Activated T-helper 2 cell treated with anti-CD3 and anti-CD28 coated beads, Interferon-gamma antibody, Interleukin-2, Interleukin-4, amounts not matched to agents 10 μg/mL and 5 μg/mL and 100 μg/mL, durations not matched to agents 14 hours and 24 hours and 36 hours (primary cell): ENCODE results near the gene WSCD2. TPM values are rescaled to one million over a fixed set of nuclear protein-coding genes. Genes with fewer than 3 reads are reported as not detected.

Experiments used
- DNase-seq: peaks from one replicate; pipeline ENCODE4 v3.0.0; 2021; ENCODE audit warnings: low spot score
- H3K27ac Mint-ChIP-seq: one replicate; pipeline ENCODE4 v1.8.0; 2021; ENCODE audit warnings: mixed read lengths
- H3K27me3 Mint-ChIP-seq: one replicate; pipeline ENCODE4 v1.8.0; 2021; ENCODE audit warnings: low read depth, mixed read lengths
- H3K36me3 Mint-ChIP-seq: one replicate; pipeline ENCODE4 v1.8.0; 2021; ENCODE audit warnings: low read depth, mixed read lengths
- H3K4me1 Mint-ChIP-seq: one replicate; pipeline ENCODE4 v1.8.0; 2021; ENCODE audit warnings: low read depth, mixed read lengths
- H3K4me3 Mint-ChIP-seq: one replicate; pipeline ENCODE4 v1.8.0; 2021; ENCODE audit warnings: low read depth, mild to moderate bottlenecking, moderate library complexity, mixed read lengths
- H3K9me3 Mint-ChIP-seq: one replicate; pipeline ENCODE4 v1.8.0; 2021; ENCODE audit warnings: mixed read lengths
- intact Hi-C: fragments of 100-400 bp; cut with micrococcal nuclease; formaldehyde crosslinking; loops from one replicate; pipeline ENCODE4 v1.15.1; 2023
- total RNA-seq: library from RNA; stranded (reverse); gene quantifications from 2 replicates; pipeline ENCODE4 v1.2.3, GENCODE V29; 2022

Gene WSCD2
- total RNA-seq, 1 donor from 2014 or later: not detected

GRCh38 chr12:108226866-108227265, 97.8 kb downstream of the WSCD2 start:
- intact Hi-C loops: no loop called here
- H3K9me3 Mint-ChIP-seq: no peaks in the 10 kb centered on the region
- no peak for DNase-seq
- H3K36me3 Mint-ChIP-seq: no peaks in the 10 kb centered on the region
- no peaks in the 10 kb centered on the region for H3K4me1 Mint-ChIP-seq
- no peak overlapping the region for H3K27ac Mint-ChIP-seq
- no peaks in the 10 kb centered on the region for H3K27me3 Mint-ChIP-seq
- H3K4me3 Mint-ChIP-seq: no peak overlapping the region

- no peaks in the 10 kb centered on the region for H3K9me3 Mint-ChIP-seq
- no peak overlapping the region for H3K27ac Mint-ChIP-seq
- H3K4me3 Mint-ChIP-seq: no peak overlapping the region
- no peaks in the 10 kb centered on the region for H3K4me1 Mint-ChIP-seq
- no peaks in the 10 kb centered on the region for H3K27me3 Mint-ChIP-seq
- intact Hi-C loops: no loop called here
- no peaks in the 10 kb centered on the region for H3K36me3 Mint-ChIP-seq
- no peak for DNase-seq
Measured at GRCh38 chr12:108228746-108229145, 99.7 kb downstream of the WSCD2 start.

GRCh38 chr12:108231109-108231905, 102.2 kb downstream of the WSCD2 start:
- intact Hi-C loops: no loop called here
- no peaks in the 10 kb centered on the region for H3K4me1 Mint-ChIP-seq
- H3K9me3 Mint-ChIP-seq: no peaks in the 10 kb centered on the region
- H3K36me3 Mint-ChIP-seq: no peaks in the 10 kb centered on the region
- H3K4me3 Mint-ChIP-seq: no peak overlapping the region
- no peak overlapping the region for H3K27ac Mint-ChIP-seq
- no peak for DNase-seq
- no peaks in the 10 kb centered on the region for H3K27me3 Mint-ChIP-seq

GRCh38 chr12:108231909-108232434, 102.9 kb downstream of the WSCD2 start:
- intact Hi-C loops: no loop called here
- H3K4me3 Mint-ChIP-seq: no peak overlapping the region
- H3K27ac Mint-ChIP-seq: no peak overlapping the region
- no peaks in the 10 kb centered on the region for H3K27me3 Mint-ChIP-seq
- H3K4me1 Mint-ChIP-seq: no peaks in the 10 kb centered on the region
- H3K9me3 Mint-ChIP-seq: no peaks in the 10 kb centered on the region
- no peaks in the 10 kb centered on the region for H3K36me3 Mint-ChIP-seq
- no peak for DNase-seq

GRCh38 chr12:108232565-108232964, 103.5 kb downstream of the WSCD2 start:
- Mint-ChIP-seq H3K4me1 (no peaks in the 10 kb centered on the region), H3K9me3 (no peaks in the 10 kb centered on the region), H3K4me3 (no peak overlapping the region), H3K36me3 (no peaks in the 10 kb centered on the region), H3K27ac (no peak overlapping the region), H3K27me3 (no peaks in the 10 kb centered on the region)
- no peak for DNase-seq
- intact Hi-C loops: no loop called here

- H3K27me3 Mint-ChIP-seq: no peaks in the 10 kb centered on the region
- no peaks in the 10 kb centered on the region for H3K36me3 Mint-ChIP-seq
- no peaks in the 10 kb centered on the region for H3K9me3 Mint-ChIP-seq
- intact Hi-C loops: no loop called here
- no peak for DNase-seq
- no peaks in the 10 kb centered on the region for H3K4me1 Mint-ChIP-seq
- no peak overlapping the region for H3K4me3 Mint-ChIP-seq
- H3K27ac Mint-ChIP-seq: no peak overlapping the region
Measured at GRCh38 chr12:108234158-108234557, 105.1 kb downstream of the WSCD2 start.

GRCh38 chr12:108235197-108235984, 106.3 kb downstream of the WSCD2 start:
- Mint-ChIP-seq H3K27me3 (no peaks in the 10 kb centered on the region), H3K9me3 (no peaks in the 10 kb centered on the region), H3K36me3 (no peaks in the 10 kb centered on the region), H3K27ac (no peak overlapping the region), H3K4me1 (no peaks in the 10 kb centered on the region), H3K4me3 (no peak overlapping the region)
- DNase-seq: no peak
- intact Hi-C loops: no loop called here

- Mint-ChIP-seq H3K9me3 (no peaks in the 10 kb centered on the region), H3K4me1 (no peaks in the 10 kb centered on the region), H3K4me3 (no peak overlapping the region), H3K27ac (no peak overlapping the region), H3K36me3 (no peaks in the 10 kb centered on the region), H3K27me3 (no peaks in the 10 kb centered on the region)
- DNase-seq: no peak
- intact Hi-C loops: no loop called here
Measured at GRCh38 chr12:108235985-108236263, 106.8 kb downstream of the WSCD2 start.

GRCh38 chr12:108236366-108236765, 107.3 kb downstream of the WSCD2 start:
- Mint-ChIP-seq H3K4me3 (no peak overlapping the region), H3K9me3 (no peaks in the 10 kb centered on the region), H3K4me1 (no peaks in the 10 kb centered on the region), H3K36me3 (no peaks in the 10 kb centered on the region), H3K27ac (no peak overlapping the region), H3K27me3 (no peaks in the 10 kb centered on the region)
- DNase-seq: no peak
- intact Hi-C loops: no loop called here

GRCh38 chr12:108237272-108237671, 108.2 kb downstream of the WSCD2 start:
- intact Hi-C loops: no loop called here
- Mint-ChIP-seq H3K4me1 (no peaks in the 10 kb centered on the region), H3K4me3 (no peak overlapping the region), H3K36me3 (no peaks in the 10 kb centered on the region), H3K27me3 (no peaks in the 10 kb centered on the region), H3K9me3 (no peaks in the 10 kb centered on the region), H3K27ac (no peak overlapping the region)
- DNase-seq: no peak

GRCh38 chr12:108238474-108238873, 109.4 kb downstream of the WSCD2 start:
- Mint-ChIP-seq H3K4me1 (no peaks in the 10 kb centered on the region), H3K4me3 (no peak overlapping the region), H3K27ac (no peak overlapping the region), H3K9me3 (no peaks in the 10 kb centered on the region), H3K27me3 (no peaks in the 10 kb centered on the region), H3K36me3 (no peaks in the 10 kb centered on the region)
- intact Hi-C loops: no loop called here
- DNase-seq: no peak

- H3K27ac Mint-ChIP-seq: no peak overlapping the region
- H3K9me3 Mint-ChIP-seq: no peaks in the 10 kb centered on the region
- no peaks in the 10 kb centered on the region for H3K36me3 Mint-ChIP-seq
- DNase-seq: no peak
- intact Hi-C loops: no loop called here
- H3K4me1 Mint-ChIP-seq: no peaks in the 10 kb centered on the region
- no peaks in the 10 kb centered on the region for H3K27me3 Mint-ChIP-seq
- no peak overlapping the region for H3K4me3 Mint-ChIP-seq
Measured at GRCh38 chr12:108239378-108239777, 110.3 kb downstream of the WSCD2 start.

GRCh38 chr12:108240027-108240785, 111.1 kb downstream of the WSCD2 start:
- H3K27ac Mint-ChIP-seq: no peak overlapping the region
- no peaks in the 10 kb centered on the region for H3K27me3 Mint-ChIP-seq
- no peak for DNase-seq
- H3K36me3 Mint-ChIP-seq: no peaks in the 10 kb centered on the region
- H3K9me3 Mint-ChIP-seq: no peaks in the 10 kb centered on the region
- no peak overlapping the region for H3K4me3 Mint-ChIP-seq
- intact Hi-C loops: no loop called here
- H3K4me1 Mint-ChIP-seq: no peaks in the 10 kb centered on the region
